NCI-H748 (cell line): ENCODE data around the gene NCKAP5.

Source experiments
- DNase-seq: peaks from one replicate; lab custom pipeline; 2025; ENCODE audit not compliant: unreplicated experiment; lab: John Stamatoyannopoulos, UW

The NCKAP5 gene

DNA sequence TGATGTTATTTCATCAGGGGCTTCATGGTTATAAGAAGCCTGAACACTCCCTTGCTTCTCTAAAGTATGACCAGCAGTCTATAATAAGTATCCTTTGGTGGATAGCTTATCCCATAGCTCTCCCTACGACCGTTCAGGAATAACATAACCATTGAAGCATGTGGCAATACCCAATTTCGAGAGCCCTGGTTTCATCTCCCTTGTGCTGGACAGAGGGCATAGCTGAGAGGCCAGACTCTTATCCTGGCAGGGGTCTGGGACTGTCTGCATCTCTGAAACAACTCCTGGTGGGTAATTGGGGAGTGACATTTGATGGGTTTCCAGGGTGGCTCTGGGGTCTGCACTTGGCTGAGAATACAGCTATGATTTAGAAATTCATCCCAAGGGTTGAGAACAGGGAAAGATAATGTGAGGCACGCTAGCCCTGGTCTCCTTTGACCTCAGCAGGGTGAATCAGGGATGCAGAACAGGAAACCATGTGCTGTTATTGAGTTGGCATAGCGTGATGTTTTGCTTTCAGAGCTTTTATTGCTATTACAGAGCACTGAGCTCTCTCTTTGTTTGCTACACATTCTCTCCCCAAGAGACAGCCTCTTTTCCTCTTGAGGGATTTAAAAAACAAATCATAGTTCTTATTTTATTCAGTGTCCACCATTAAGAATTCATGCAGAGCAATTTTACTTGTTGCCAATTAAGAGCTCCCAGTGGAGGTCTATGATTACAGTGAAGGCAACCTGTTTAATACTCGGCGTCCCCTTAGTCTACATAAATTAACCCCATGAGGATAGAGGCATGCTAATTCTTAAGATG lies 274.5 kb downstream of the NCKAP5 start:
- no peak for DNase-seq

DNA sequence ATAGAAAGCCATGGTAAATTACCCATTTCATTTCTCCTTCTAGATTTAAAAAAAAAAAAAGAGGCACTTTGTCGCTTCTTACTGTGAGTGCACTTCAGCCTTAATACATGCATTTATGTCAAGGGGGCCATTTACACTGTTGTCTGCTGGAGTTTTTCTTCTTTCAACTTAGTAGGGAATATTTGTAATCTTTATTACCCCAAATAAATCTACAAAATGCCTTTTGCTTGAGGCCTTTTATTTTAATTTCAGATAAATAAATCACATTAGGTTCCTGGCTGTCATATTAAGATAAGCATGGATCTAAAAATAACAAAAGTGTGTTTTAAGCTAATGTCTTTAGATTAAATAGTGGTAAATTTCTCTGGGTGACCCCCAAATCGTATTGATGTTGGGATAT lies 276.0 kb downstream of the NCKAP5 start:
- no peak for DNase-seq

DNA sequence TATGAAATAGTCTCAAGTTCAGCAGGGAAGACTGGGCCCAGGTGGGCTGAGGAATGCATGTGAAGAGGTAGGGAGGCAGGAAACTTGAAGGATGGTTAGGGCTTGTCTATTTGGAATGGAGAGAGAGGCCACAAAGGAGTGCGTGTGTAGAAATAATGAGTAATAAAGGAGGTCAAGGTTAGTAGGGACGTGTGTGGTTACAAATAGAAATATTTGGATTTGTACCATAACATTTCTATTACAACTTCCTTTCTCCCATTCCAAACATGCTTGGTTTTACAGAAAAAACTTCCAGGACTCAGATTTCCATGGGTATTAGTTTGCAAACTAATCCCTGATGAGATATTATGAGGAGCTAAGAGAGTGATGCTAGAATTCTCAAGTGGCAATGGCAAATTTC lies 280.6 kb downstream of the NCKAP5 start:
- no peak for DNase-seq

DNA sequence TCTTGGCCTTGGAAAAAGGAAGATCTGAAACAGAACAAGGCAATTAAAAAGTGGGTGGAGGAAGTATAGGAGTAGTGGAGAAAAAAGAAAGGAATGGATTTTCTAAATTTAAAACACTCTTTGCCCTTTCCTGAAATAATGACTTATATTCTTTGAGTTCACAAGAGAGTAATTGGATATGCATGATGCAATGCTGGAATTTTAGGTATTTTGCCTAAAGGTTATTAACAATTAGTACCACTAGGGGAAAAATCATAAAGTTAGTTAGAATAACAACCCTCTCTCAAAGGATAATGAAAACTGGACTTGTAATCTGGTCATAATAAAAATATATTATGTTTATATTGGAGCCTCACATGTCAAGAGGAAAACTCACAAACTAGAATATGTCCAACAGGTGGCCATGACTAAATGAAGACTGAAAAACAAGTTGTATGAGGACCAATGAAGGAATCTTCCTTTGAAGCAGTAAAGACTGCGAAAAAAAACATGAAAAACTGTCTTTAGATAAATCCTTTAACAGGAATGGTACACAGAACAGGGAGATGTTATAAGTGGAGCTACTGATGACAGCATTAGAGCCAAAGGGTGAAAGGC lies 281.8 kb downstream of the NCKAP5 start:
- DNase-seq = no peak

DNA sequence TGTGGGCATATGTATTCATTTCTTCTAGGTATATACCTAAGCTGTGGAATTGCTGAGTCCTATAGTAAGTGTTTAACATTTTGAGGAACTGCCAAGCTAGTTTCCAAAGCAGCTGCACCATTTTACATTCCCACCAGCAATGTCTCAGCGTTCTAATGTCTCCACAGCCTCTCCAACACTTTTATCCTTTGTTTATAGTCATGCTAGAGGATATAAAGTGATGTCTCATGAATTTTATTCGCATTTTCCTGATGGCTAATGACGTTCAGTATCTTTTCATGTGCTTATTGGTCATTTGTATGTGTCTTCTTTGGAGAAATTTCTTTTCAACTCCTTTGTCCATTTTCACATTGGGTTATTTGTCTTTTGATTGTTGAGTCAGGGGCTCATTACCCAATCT lies 295.2 kb downstream of the NCKAP5 start:
- no peak for DNase-seq

DNA sequence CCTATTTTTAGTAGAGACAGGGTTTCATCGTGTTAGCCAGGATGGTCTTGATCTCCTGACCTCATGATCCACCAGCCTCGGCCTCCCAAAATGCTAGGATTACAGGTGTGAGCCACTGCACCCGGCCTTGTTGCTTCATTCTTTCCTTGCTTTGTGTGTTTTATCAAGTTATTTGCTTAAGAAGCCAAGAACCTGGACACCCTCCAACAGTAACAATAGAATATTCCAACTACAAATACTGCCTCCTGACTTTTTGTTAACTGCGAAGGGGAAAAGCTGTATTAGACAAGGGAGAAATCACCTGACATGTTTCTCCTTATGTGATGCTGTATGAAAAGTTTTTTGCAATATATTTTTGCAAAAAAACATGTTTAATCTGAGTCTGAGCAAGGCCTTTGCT lies 297.2 kb downstream of the NCKAP5 start:
- no peak for DNase-seq

DNA sequence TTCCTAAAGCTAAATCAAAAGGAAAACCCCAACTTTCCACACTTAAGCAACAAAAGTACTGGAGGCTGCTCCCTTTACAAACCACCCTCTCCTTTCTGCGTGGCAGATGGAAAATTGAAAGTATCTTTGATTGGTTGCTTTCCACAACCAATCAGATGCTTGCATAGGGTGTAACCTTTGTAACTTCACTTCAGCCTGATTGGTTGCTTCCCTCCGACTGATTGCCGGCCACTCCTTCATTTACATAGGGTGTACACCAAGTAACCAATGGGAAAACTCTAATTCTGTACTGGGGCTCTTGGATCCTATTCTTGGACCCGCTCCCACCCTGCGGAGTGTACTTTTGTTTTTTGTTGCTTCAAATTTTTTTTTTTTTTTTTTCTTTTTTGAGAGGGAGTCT lies 297.7 kb downstream of the NCKAP5 start:
- DNase-seq = no peak

DNA sequence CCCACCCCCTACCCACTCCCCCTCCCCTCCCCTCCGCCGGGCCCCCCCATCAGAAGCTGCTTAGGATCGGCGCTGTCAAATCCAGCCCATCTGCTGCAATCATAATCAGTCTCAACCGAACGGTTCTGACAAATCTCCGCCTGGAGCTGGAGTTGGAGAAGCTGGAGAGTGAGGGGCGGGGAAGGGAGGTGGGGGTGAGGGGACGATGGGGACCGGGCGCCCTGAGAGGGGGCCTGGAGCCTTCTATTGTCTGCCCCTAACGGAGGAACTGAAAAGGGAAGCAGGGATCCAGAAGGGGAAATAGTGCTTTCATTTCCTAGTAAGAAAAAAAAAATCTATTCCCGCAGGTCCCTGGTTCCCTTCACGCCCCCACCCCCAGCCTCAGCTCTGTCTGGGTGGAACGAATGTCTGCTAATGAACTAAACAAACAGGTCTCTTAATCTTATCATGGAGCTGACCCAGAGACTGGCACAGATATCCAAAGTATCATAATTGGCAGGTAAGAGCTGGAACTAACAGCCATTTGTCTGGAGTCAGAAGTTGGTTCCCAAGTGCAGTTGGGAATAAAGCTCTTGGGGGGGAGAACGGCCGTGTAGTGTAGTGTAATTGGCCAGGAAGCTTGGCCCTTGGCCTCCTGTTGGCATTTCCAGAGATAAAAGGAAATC lies 301.2 kb downstream of the NCKAP5 start:
- DNase-seq = peak; percentile 52

DNA sequence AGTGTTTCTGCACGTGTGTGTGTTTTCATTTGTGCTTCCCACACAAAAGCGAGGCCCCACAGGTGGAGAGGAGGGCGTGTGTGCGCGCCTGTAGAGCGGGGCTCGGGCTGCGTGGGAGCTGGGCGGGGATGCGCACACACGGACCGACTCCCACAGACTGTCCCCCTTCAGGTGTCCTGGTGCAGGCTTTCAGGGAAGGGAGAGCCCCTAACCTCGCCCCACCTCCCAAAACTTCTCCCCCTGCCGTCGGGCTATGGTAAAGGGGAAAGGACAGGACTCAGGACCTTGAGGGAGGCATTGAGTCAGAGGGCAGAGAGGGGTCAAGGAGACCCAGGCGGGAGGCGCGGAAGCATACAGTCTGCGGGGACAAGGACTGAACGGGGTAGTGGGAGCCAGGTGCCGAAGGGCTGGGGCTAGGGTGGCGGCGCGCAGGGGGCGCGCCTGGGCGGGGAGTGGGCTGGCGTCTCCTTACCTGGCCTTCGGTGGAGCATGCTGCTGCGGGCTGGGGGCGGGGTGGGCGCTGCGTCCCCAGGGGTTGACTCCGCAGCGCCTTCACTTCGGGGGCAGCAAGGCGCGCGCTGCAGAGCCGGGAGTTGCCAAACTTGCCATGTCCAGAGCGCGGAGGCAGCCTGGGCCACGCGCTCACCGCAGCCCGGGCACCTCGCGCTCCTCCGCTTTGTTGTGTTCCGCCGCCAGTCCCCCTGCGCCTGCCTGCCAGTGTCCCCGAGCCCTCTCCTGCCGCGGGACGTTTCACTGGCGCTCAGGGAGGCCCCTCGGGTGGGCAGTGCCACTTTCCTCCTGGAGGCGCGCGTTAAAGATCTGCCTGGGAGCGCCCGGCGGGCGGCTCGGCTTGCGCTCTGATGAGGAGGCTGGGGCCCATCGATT lies 302.0 kb downstream of the NCKAP5 start:
- peak; percentile 59 for DNase-seq

DNA sequence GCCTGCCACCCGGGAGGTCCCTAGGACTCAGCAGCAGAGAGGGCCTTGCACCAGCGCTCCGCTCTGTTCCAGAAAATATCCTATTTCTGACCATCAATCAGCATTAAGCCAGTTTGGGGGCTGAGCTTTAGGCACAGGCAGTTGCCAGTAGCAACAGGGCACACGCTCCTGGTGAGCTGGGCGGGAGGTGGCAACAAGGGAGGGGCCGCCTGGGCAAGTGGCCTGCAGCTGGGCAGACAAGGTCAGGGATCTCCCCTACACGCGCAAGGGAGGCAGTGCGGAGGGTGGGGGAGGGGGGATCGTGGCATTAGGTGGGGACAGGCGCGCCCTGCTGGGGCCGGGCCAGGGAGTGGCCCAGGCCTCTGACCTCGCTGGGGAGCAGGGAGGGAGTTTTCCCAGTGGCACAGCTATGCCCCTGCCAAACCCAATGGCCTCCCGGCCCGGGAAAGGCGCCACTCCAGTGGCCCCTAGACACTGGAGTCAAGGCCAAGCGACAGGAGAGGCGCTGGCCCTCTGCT lies 302.8 kb downstream of the NCKAP5 start:
- DNase-seq = peak; percentile 84

DNA sequence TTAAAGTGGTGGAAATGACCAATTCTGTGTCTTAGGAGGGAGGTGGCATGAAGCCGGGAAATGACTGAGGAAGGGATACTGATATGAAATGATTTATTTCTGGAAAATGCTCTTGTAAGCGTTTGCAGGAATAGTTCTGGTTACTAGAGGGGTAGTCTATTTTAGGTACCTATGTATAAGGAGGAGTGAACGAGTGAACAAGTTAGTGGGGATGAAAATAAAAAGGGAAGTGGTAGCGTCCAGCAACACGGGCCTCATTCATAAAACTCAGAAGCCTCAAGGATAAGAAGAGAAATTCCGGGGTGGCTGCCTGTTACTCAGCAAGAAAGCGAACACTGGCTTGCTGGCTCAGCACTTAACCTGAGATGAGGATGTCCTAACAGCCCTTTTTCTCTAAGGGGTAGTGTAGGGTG lies 303.3 kb downstream of the NCKAP5 start:
- DNase-seq = no peak

DNA sequence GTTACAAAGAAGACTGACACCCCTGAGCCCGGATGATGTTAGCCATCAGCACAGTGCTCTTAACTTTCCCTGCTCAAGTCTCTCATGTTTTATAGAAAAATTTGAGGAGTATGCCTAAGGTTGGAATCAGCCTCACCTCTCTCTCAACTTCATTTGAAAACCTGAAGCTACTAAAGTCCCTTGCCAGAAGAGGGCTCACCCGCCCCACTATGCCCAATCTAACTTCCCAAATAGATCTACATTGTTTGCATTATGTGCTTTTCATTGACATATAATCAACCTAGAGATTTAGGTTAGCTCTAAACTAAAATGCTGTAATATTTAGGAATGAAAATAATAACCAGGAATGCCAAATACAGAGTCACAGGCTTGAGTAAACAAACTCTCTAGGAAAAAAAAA lies 305.4 kb downstream of the NCKAP5 start:
- peak; percentile 1 for DNase-seq

DNA sequence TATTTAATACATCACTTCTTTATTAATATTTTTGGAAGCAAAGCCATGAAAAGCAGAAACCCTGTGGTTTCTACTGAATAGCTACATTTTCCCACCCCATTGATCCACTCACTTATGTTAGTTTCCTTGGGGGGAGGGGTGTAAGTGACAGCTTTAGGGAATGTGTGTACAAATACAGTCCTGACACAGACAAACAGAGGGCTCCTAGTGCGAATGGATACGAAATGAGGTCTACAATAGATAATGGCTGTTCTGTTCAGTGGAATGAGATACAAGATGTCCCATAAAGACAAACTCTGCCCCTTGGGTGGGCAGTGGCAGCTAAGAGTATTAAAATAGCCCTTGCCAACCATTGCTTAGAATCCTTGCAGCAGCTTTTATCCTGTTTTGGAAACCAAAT lies 312.9 kb downstream of the NCKAP5 start:
- no peak for DNase-seq

DNA sequence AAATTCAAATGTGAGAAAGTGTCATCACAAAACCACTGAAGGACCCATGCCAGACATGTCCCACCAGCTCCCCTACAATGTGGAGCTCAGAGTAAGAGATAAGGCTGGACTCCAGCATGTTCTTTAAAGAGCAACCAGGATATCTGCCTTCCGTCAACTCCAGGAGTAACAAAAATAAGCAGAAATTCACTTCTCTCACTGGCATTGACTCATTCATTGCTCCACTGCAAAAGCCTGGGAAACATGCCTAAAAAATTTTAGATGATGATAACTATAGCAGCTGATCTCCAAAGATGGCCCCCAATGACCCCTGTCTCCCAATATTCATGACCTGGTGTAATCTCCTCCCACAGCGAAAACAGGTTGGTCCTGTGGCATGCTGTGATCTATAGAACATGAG lies 314.5 kb downstream of the NCKAP5 start:
- DNase-seq = no peak

DNA sequence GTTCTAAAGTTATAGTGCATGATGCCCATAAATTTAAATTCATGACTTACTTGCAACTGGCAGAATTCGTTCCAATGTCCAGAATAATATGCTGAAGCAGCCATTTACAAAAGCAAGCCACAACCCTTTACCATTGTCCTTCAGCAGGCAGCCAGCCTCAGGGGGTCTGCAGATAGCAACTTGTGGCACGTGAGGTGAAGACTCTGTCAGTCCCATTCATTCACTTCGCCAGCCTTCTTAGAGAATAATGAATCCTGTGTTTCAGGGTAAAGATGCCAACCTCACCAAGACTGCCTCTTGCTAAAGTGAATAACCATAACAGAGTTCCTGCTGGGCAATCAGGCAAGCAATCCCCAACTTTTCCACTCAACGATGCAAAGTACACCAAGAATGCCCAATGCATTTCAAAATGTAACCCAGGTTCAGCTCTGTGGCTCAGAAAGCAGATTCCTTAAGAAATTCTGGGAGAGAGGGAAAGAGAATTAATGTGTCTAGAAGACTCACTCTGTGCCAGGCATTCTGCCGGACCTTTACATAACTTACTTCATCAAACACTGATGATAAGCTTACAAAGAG lies 315.4 kb downstream of the NCKAP5 start:
- DNase-seq = no peak

DNA sequence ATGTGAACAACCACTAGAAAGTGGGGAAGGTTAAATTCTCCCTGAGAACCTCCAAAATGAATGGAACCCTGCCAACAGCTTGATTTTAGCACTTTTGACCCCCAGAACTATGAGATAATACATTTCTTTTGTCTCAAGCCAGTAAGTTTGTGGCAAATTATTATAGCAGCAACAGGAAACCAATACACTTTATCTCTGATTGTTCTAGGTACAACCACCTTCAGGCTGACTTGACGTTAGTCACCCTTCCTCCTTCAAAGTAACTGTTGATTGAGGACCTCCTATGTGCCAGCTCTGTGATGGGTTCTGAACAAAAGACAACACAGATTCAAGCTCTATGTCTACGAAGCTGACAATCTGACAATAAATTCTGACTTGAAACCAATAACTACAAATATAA lies 318.9 kb downstream of the NCKAP5 start:
- no peak for DNase-seq

DNA sequence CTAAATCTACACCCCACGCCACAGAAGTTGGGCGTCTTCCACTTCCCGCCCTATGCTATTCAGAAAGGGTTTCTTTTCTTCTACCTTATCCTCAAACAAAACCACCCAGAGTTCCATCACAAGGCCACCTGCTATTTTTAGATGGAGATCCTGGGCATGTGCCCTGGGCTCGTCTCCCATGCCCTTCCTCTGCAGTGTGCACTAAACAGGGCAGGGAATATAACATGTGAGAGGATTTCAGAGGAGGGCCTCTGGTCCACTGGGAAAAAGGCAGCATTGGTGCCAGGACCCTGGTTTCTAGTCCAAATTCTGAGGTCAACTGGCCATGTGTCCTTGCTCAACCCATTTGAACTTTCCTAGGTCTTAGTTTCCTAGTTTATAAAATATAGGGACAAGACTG lies 320.0 kb downstream of the NCKAP5 start:
- DNase-seq = no peak

DNA sequence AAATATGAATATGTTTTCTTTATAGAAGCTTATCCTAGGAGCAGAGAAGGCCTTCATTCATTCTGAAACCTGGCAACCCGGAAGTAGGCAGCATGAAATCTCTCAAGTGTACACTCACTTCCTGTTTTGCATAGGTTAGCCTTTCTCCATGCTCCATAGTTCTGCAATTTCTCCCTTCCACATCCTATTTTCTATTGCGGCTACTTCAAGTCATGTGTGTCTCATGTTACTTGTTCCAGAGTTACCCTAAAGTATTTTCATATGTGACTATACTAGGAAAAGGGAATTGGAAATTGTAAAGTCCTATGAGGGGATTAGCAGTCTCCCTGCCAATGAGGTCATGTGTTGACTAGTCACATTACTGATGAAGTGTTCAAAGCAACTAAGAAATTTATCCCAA lies 320.6 kb downstream of the NCKAP5 start:
- no peak for DNase-seq

DNA sequence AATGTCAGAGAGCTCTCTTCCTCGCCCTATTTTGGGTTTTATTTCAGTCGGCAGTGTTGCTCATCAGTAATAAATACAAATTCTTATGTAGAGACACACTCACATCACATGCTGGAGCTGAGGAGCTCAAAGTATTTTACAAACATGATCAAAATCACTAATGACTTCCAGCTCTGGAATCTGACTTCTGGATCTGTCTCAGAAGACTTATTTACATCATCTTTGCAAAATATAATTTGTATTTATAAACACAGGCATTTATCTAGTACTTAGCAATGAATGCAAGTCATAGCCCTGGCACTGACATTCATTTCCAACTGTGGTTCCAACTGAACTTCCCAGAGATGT lies 327.1 kb downstream of the NCKAP5 start:
- no peak for DNase-seq

DNA sequence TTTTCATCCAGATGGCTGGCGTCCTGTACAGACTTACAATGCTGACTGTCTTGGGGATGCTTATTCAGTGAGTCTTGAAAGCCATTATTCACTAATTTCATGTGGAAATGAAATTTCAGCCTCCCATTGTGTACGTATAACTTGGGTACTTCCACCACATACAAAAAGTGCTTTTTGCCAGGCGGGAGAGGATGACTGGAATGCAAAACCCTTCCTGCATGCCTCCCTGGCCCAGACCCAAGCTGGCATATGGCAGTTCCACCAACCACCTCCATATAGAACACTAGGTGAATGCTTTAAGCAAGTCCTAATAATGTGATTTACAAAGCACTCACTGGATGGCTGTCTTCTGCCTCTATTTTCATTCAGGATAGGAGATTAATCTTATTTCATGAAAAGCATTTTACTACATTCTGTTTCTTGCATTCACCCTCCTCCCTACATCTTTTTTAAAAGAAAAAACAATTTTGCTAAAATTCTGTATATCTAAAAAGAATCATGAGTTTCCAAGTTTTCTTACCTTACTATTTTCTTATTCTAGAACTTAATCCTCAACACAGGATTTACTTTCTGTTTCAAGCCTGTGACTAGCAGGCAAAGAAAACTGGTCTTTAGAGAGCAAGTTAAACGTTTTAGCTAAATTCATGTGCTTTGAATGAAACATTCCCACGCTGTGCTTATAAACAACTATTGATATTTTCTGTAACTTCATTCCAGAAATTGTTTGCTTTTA lies 327.6 kb downstream of the NCKAP5 start:
- DNase-seq = no peak
